H1 (cell line): ENCODE measurements around the gene SYT6. TPM values are rescaled to one million over a fixed set of nuclear protein-coding genes. Genes with fewer than 3 reads are reported as not detected.

Source experiments
- CEBPB ChIP-seq: IDR thresholded peaks from 2 replicates; pipeline ENCODE4 v1.6.1; 2012; ENCODE audit warnings: low read depth, low read length
- CREB1 ChIP-seq: IDR thresholded peaks from 2 replicates; pipeline ENCODE4 v1.6.1; 2012; ENCODE audit warnings: inconsistent platforms
- GABPA ChIP-seq: IDR thresholded peaks from 2 replicates; pipeline ENCODE4 v1.6.1; 2011; ENCODE audit warnings: mild to moderate bottlenecking, low read length, moderate library complexity, borderline replicate concordance; ENCODE audit not compliant: insufficient read depth
- KDM5A ChIP-seq: fragments of 200-600 bp; IDR thresholded peaks from 2 replicates; pipeline ENCODE4 v1.7.1; 2012; ENCODE audit warnings: mild to moderate bottlenecking, low read length, inconsistent platforms, mixed read lengths
- TBP ChIP-seq: IDR thresholded peaks from 2 replicates; pipeline ENCODE4 v1.6.1; 2011; ENCODE audit warnings: low read depth, low read length, improper control_type of control experiment
- polyA plus RNA-seq, 7 experiments: library from polyadenylated mRNA; depleted of rRNA in 3 of 7; stranded (reverse) in 5 of 7; unstranded in 2 of 7; fragments of >200 nt in 5 of 7; fragments of 200-250 nt in 2 of 7; gene quantifications; 1 replicate in 5 of 7; 2 replicates in 1 of 7; 4 replicates in 1 of 7; pipeline versions ENCODE4 v1.2.1 to v1.2.3, GENCODE V29; 2011 to 2013; ENCODE audit warnings: missing spikeins in 2 of 7, mixed read lengths in 2 of 7
- total RNA-seq: library from RNA; stranded (reverse); fragmentation: NEBNext Ultra II Directional; extraction: Animal tissue kit (Norgen Biotek cat#: 25700); gene quantifications from 2 replicates; pipeline ENCODE4 v1.2.1, GENCODE V29; 2021
- TF ChIP-seq, protein P1 (sequence below): IDR thresholded peaks from 2 replicates; pipeline ENCODE4 v1.6.1; 2012; ENCODE audit warnings: low read length, inconsistent platforms

Gene SYT6
- total and polyA plus RNA-seq, 2 of the 8 experiments (the other 6 are each of a cell fraction or from before 2014, with no cell fraction given), result 33.7 to 83.5 TPM

DNA sequence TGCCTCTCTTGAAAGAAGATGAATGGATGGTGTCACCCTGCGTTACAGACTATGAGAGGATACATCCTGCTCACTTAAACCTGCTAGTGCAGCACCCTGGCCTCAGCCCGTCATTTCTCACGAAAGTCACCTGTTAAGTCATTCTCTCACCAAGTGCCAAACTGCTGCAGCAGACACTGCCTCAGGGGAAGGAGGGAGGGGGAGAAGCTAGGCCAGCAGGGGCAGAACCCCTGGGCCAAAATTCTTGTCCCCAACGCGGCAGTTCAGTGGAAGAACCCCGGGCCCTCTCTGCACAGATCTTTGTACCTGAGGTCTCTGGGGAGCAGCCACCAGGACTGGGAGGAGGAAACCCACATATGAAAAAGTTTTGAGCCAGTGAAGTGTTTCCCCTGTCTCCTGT is 37.6 kb downstream of the SYT6 start (continued):
- TF ChIP-seq, protein P1, sequence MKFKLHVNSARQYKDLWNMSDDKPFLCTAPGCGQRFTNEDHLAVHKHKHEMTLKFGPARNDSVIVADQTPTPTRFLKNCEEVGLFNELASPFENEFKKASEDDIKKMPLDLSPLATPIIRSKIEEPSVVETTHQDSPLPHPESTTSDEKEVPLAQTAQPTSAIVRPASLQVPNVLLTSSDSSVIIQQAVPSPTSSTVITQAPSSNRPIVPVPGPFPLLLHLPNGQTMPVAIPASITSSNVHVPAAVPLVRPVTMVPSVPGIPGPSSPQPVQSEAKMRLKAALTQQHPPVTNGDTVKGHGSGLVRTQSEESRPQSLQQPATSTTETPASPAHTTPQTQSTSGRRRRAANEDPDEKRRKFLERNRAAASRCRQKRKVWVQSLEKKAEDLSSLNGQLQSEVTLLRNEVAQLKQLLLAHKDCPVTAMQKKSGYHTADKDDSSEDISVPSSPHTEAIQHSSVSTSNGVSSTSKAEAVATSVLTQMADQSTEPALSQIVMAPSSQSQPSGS, result no peak
- TF ChIP-seq GABPA (no peak), CEBPB (no peak), KDM5A (no peak), TBP (no peak), CREB1 (no peak)
